ENCODE results near the gene RPS18. TPM values are rescaled to one million over a fixed set of nuclear protein-coding genes. Genes with fewer than 3 reads are reported as not detected.
A peak's percentile ranks its signal among the peaks of the same experiment; 100 is the strongest.

RPS18 gene
- total and polyA plus RNA-seq, 2 of the 13 experiments (the other 11 are each of a cell fraction or from before 2014, with no cell fraction given): 3,896 to 5,806 TPM

- peaks cover 4 to 5% of the 10 kb centered on the region in 2 experiments; a peak in 2 of 5 replicates for H3K36me3 ChIP-seq (replicated peaks in 1 of 2; ENCODE audit: control insufficient read depth in 1 of 2, insufficient read depth in 2 of 2, low read length in 2 of 2)
- no peaks in the 10 kb centered on the region for H4K20me1 ChIP-seq (ENCODE audit: insufficient read depth, low read length)
- H3K4me2 ChIP-seq (ENCODE audit: low read depth, low read length): peak within 1 kb of the TSS; percentile 92
- WGBS (ENCODE audit: low lambda C conversion rate): 2% methylated on average over 25 of the region's 34 CpGs
- POLR2A ChIA-PET: interaction anchor here (0.8 to 4.1 kb wide), 12 partner anchors 9 to 327 kb away, joined by 3 to 57 read pairs (median 11); partner anchors contain the start of genes B3GALT4, PFDN6, RPS18 and TAPBP
- peak within 1 kb of the TSS; percentile 92 for H3K9ac ChIP-seq (ENCODE audit: insufficient read depth, low read depth, low read length)
- in situ Hi-C loops (cut with HindIII; ENCODE audit: extremely low pct_ligation_motif_present, low pct_unique_long_range_greater_than_20kb) (loop anchor here (5.0 to 25.0 kb wide), 2 partner anchors 97 to 113 kb away; partner anchors contain the start of genes CUTA, HSD17B8, PHF1 and RXRB), intact Hi-C loops (cut with micrococcal nuclease; ENCODE audit: unreplicated experiment) (loop anchor here (1.0 kb wide), 3 partner anchors 10 to 99 kb away; partner anchors contain the start of genes PFDN6, RXRB, SLC39A7 and WDR46)
- no peak for DNase-seq (ENCODE audit: low spot score)
- H3K27ac ChIP-seq (ENCODE audit: extremely low read length, insufficient read depth, low read length): peak within 1 kb of the TSS; percentile 93
- H2AFZ ChIP-seq (ENCODE audit: low read length): no peak within 1 kb of the TSS
- ATAC-seq: peak; percentile 27
- FAIRE-seq: no peak
- H3K4me3 ChIP-seq (replicated peaks in 1 of 3; ENCODE audit: insufficient read depth in 1 of 3, low read depth in 2 of 3, low read length in 3 of 3): peak within 1 kb of the TSS; percentile 75 to 88 (median 79)
- no peaks in the 10 kb centered on the region; a peak in 1 of 5 replicates for H3K27me3 ChIP-seq (ENCODE audit: control insufficient read depth in 1 of 2, insufficient read depth in 2 of 2, low read length in 2 of 2)
- H3K79me2 ChIP-seq (ENCODE audit: insufficient read depth, low read length): peaks cover 12% of the 10 kb centered on the region
- H3K9me3 ChIP-seq (ENCODE audit: low read length): no peaks in the 10 kb centered on the region
- BruUV-seq (replicated peaks): no TSS peak
- peaks cover 27% of the 10 kb centered on the region for H3K4me1 ChIP-seq (ENCODE audit: insufficient read depth, low read length)
- CTCF ChIA-PET (ENCODE audit: low intra/inter-chr PET ratio, low total read pairs): interaction anchor here (1.2 to 3.3 kb wide), 3 partner anchors 10 to 175 kb away, joined by 3 to 52 read pairs (median 4); partner anchors contain the start of genes PFDN6 and WDR46
- peak; percentile 31; the same call in 1 of the 2 replicates for TF ChIP-seq BRD4 (CRISPR knock-in tag; IDR thresholded peaks at IDR 0.05)
- no peak for TF ChIP-seq ZNF816 (CRISPR knock-in tag; IDR thresholded peaks at IDR 0.05; ENCODE audit: borderline replicate concordance)
- no peak for TF ChIP-seq MYC (CRISPR knock-in tag; IDR thresholded peaks at IDR 0.05; ENCODE audit: borderline replicate concordance)
- no peak for TF ChIP-seq SETDB1 (CRISPR knock-in tag; IDR thresholded peaks at IDR 0.05; ENCODE audit: borderline replicate concordance)
- TF ChIP-seq NRL (CRISPR knock-in tag; IDR thresholded peaks at IDR 0.05; ENCODE audit: borderline replicate concordance): no peak
- no peak for TF ChIP-seq MLX (CRISPR knock-in tag; IDR thresholded peaks at IDR 0.05)
- no peak for TF ChIP-seq ZFP37 (CRISPR knock-in tag; IDR thresholded peaks at IDR 0.05; ENCODE audit: borderline replicate concordance)
- no peak for TF ChIP-seq ZFP62 (CRISPR knock-in tag; IDR thresholded peaks at IDR 0.05)
- TF ChIP-seq MTF2 (CRISPR knock-in tag; IDR thresholded peaks at IDR 0.05; ENCODE audit: borderline replicate concordance): no peak
- TF ChIP-seq ZNF124 (CRISPR knock-in tag; IDR thresholded peaks at IDR 0.05): no peak
- TF ChIP-seq MXD4 (CRISPR knock-in tag; IDR thresholded peaks at IDR 0.05): no peak
- peak; percentile 6; the same call in 1 of the 2 replicates for TF ChIP-seq FOXP4 (CRISPR knock-in tag; IDR thresholded peaks at IDR 0.05)
- no peak for TF ChIP-seq ZNF3 (CRISPR knock-in tag; IDR thresholded peaks at IDR 0.05)
- no peak for TF ChIP-seq E2F5 (CRISPR knock-in tag; conservative IDR thresholded peaks at IDR 0.05)
- no peak for TF ChIP-seq RAD21 (CRISPR knock-in tag; IDR thresholded peaks at IDR 0.05)
- no peak for TF ChIP-seq KDM6A (CRISPR knock-in tag; IDR thresholded peaks at IDR 0.05; ENCODE audit: low read depth)
- 0 out of 2 replicates have a peak, but pooled peaks have one; percentile 22 for TF ChIP-seq ZNF713 (CRISPR knock-in tag; IDR thresholded peaks at IDR 0.05)
- TF ChIP-seq NFE2 (CRISPR knock-in tag; IDR thresholded peaks at IDR 0.05): no peak
- no peak for TF ChIP-seq SIX1 (CRISPR knock-in tag; IDR thresholded peaks at IDR 0.05; ENCODE audit: borderline replicate concordance)
- TF ChIP-seq MEIS2 (CRISPR knock-in tag; IDR thresholded peaks at IDR 0.05): peak; percentile 8; the same call in 1 of the 2 replicates
- peak; percentile 11; the same call in 1 of the 2 replicates for TF ChIP-seq ARNT2 (CRISPR knock-in tag; IDR thresholded peaks at IDR 0.05; ENCODE audit: low read depth)
- TF ChIP-seq POLR2AphosphoS2 (IDR thresholded peaks at IDR 0.05; ENCODE audit: low read depth, low read length): no peak
- TF ChIP-seq ELF1 (CRISPR knock-in tag; IDR thresholded peaks at IDR 0.05): no peak
- TF ChIP-seq ATF3 (CRISPR knock-in tag; IDR thresholded peaks at IDR 0.05): 0 out of 2 replicates have a peak, but pooled peaks have one; percentile 0
These were observed 26.9 kb downstream of the RPS18 start, which contains the start of gene RGL2 for GRCh38 chr6:33298773-33299236. Gene RGL2, minus strand, starts transcription at chr6:33298942. Its CDS starts 332 bp downstream, at chr6:33298610.

Data from HepG2 (cell line).